ENCODE results near the gene IL36B. TPM values are rescaled to one million over a fixed set of nuclear protein-coding genes. Genes with fewer than 3 reads are reported as not detected.
A peak's percentile ranks its signal among the peaks of the same experiment; 100 is the strongest.

IL36B gene
- total RNA-seq, 2 experiments from 2014 or later: not detected

GRCh38 chr2:113088213-113088992 is 35.7 kb upstream of the IL36B start:
- CTCF ChIA-PET: interaction anchor here (0.6 to 4.2 kb wide), 9 partner anchors 9 to 302 kb away, joined by 3 to 44 read pairs (median 3); no protein-coding TSS in a partner anchor
- Mint-ChIP-seq H3K36me3 (ENCODE audit: low read depth) (no peaks in the 10 kb centered on the region), H3K9me3 (ENCODE audit: insufficient read depth) (no peaks in the 10 kb centered on the region), H3K4me1 (ENCODE audit: low read depth) (peaks cover 1% of the 10 kb centered on the region), H3K4me3 (no peak overlapping the region), H3K27me3 (ENCODE audit: low read depth) (peaks cover 3% of the 10 kb centered on the region), H3K27ac (no peak overlapping the region)
- ATAC-seq: no peak
- POLR2A ChIA-PET: no interaction called here
- DNase-seq: no peak

GRCh38 chr2:113085542-113085941 is 32.9 kb upstream of the IL36B start:
- no peak overlapping the region for H3K4me3 Mint-ChIP-seq
- H3K27me3 Mint-ChIP-seq (ENCODE audit: low read depth): peaks cover 10% of the 10 kb centered on the region
- POLR2A ChIA-PET: no interaction called here
- CTCF ChIA-PET: interaction anchor here (0.8 to 12.0 kb wide), 9 partner anchors 10 to 144 kb away, joined by 3 to 215 read pairs (median 5); partner anchors contain the start of genes IL1F10 and PSD4
- no peaks in the 10 kb centered on the region for H3K36me3 Mint-ChIP-seq (ENCODE audit: low read depth)
- DNase-seq: no peak
- H3K27ac Mint-ChIP-seq: no peak overlapping the region
- peaks cover 1% of the 10 kb centered on the region for H3K4me1 Mint-ChIP-seq (ENCODE audit: low read depth)
- no peaks in the 10 kb centered on the region for H3K9me3 Mint-ChIP-seq (ENCODE audit: insufficient read depth)
- ATAC-seq: no peak

GRCh38 chr2:113084249-113085000 is 31.8 kb upstream of the IL36B start:
- H3K27ac Mint-ChIP-seq: no peak overlapping the region
- CTCF ChIA-PET: interaction anchor here (0.6 to 12.0 kb wide), 12 partner anchors 9 to 1157 kb away, joined by 3 to 215 read pairs (median 4); partner anchors contain the start of genes IL1F10 and PSD4
- no peaks in the 10 kb centered on the region for H3K36me3 Mint-ChIP-seq (ENCODE audit: low read depth)
- no peak overlapping the region for H3K4me3 Mint-ChIP-seq
- no peak for DNase-seq
- POLR2A ChIA-PET: no interaction called here
- peaks cover 10% of the 10 kb centered on the region for H3K27me3 Mint-ChIP-seq (ENCODE audit: low read depth)
- H3K4me1 Mint-ChIP-seq (ENCODE audit: low read depth): peaks cover 1% of the 10 kb centered on the region
- no peaks in the 10 kb centered on the region for H3K9me3 Mint-ChIP-seq (ENCODE audit: insufficient read depth)
- ATAC-seq: peak; percentile 70

DNA sequence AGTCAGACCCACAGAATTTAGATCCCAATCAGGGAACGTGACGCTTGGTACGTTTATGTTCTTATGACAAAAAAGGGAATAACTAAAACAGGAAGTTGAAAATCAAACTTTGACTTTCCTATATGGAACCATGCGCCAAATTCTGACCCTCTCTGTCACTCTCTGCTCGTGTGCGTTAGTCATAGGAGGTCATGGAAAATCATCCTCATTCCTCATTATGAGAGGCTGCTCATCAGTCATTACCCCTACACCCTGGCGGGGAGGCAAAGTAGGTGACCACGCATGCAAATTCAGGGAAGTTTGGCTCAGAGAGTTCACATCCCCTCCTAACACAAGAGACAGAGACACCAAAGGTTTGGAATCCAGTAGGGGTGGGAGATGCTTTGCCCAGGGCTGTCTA is 30.6 kb upstream of the IL36B start:
- ATAC-seq (no peak), DNase-seq (no peak)
- ChIA-PET CTCF (interaction anchor here (1.0 to 12.0 kb wide), 4 partner anchors 39 to 116 kb away, joined by 3 to 215 read pairs (median 10); no protein-coding TSS in a partner anchor), POLR2A (no interaction called here)
- Mint-ChIP-seq H3K27me3 (ENCODE audit: low read depth) (peaks cover 10% of the 10 kb centered on the region), H3K4me1 (ENCODE audit: low read depth) (peaks cover 1% of the 10 kb centered on the region), H3K4me3 (no peak overlapping the region), H3K36me3 (ENCODE audit: low read depth) (no peaks in the 10 kb centered on the region), H3K9me3 (ENCODE audit: insufficient read depth) (no peaks in the 10 kb centered on the region), H3K27ac (no peak overlapping the region)

DNA sequence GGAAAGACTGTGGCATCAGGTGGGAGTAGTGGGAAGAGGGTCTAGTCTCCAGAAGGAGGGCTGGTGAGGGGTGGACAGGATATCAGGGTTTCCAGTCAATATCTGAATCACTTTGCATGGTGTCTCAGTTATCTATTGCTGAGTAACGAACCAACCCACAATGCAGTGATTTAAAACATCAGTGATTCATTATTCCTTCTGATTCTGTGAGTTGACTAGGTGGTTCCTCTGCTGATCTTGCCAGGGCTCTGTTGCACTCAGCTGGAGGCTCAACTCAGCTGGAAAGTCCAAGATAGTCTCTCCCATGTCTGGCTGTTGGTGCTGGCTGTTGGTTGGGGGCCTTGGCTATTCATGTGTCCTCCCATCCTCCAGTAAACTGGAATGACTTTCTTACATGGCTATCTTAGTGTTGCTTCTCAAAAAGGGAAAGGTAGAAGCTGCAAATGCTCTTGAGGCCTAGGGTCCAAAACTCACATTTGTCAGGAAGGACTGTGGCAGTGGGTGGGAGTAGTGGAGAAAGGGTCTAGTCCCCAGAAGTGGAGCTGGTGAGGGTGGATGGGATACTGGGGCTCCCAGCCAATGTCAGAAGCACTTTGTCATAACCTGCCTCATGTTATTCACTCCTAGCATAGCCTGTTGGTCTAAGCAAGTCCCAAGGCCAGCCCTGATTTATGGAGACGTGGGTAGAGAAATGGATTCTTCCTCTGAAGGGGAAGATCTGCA is 29.0 kb upstream of the IL36B start:
- Mint-ChIP-seq H3K27me3 (ENCODE audit: low read depth) (peaks cover 8% of the 10 kb centered on the region), H3K27ac (no peak overlapping the region), H3K4me3 (no peak overlapping the region), H3K36me3 (ENCODE audit: low read depth) (no peaks in the 10 kb centered on the region), H3K4me1 (ENCODE audit: low read depth) (peaks cover 6% of the 10 kb centered on the region), H3K9me3 (ENCODE audit: insufficient read depth) (no peaks in the 10 kb centered on the region)
- ChIA-PET POLR2A (interaction anchor here (0.6 kb wide), 1 partner anchor 35 kb away, joined by 3 read pairs; no protein-coding TSS in a partner anchor), CTCF (interaction anchor here (1.4 to 12.0 kb wide), 5 partner anchors 8 to 309 kb away, joined by 4 to 215 read pairs (median 29); no protein-coding TSS in a partner anchor)
- ATAC-seq (no peak), DNase-seq (no peak)

DNA sequence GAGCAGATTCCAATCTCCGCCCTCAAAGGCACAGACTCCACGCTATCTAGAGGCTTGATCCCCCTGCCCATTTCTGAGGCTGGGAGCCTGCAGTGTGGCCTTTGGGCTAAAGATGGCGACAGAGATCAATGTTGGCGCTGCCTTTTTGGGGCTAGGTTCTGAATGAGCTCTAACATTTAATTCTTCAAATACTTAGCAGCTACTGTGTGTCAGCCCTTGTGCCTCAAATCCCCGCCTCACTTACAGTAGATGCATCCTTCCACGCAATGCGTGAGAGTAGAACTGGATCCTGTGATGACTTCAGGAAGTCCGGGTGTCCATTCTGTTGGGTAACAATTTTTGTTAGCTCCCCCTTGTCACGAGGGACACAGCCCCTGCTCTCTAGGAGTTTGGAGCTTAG is 27.5 kb upstream of the IL36B start:
- Mint-ChIP-seq H3K27ac (no peak overlapping the region), H3K4me1 (ENCODE audit: low read depth) (peaks cover 19% of the 10 kb centered on the region), H3K4me3 (no peak overlapping the region), H3K27me3 (ENCODE audit: low read depth) (peaks cover 8% of the 10 kb centered on the region), H3K36me3 (ENCODE audit: low read depth) (no peaks in the 10 kb centered on the region), H3K9me3 (ENCODE audit: insufficient read depth) (no peaks in the 10 kb centered on the region)
- ATAC-seq: peak; percentile 42
- POLR2A ChIA-PET: interaction anchor here (0.6 to 1.2 kb wide), 2 partner anchors 94 to 96 kb away, joined by 3 to 4 read pairs; partner anchors contain the start of gene PSD4
- CTCF ChIA-PET: interaction anchor here (0.6 to 12.0 kb wide), 62 partner anchors 9 to 362 kb away, joined by 3 to 215 read pairs (median 5); partner anchors contain the start of genes IL1F10 and PSD4
- peak; percentile 61 for DNase-seq

DNA sequence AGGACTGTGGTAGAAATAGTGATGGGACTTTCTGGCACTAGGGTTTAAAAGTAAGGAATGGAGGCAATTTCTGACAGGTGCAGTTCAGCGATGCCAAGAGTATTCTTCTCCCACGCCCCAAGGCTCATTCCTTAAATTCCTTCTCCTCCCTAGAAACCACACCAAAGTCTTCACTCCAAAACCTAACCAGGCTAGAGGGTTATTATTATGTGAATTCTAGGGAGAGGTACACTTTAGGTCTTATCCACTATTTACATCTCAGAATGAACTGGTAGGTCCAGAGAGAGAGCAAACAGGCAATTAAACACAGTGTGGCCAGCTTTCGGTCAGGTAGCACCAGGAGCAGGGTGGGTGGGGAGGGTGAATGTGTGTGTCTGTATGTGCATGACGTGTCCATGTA is 26.5 kb upstream of the IL36B start:
- Mint-ChIP-seq H3K27me3 (ENCODE audit: low read depth) (peaks cover 8% of the 10 kb centered on the region), H3K4me1 (ENCODE audit: low read depth) (peaks cover 28% of the 10 kb centered on the region), H3K27ac (no peak overlapping the region), H3K9me3 (ENCODE audit: insufficient read depth) (no peaks in the 10 kb centered on the region), H3K36me3 (ENCODE audit: low read depth) (no peaks in the 10 kb centered on the region), H3K4me3 (no peak overlapping the region)
- ChIA-PET CTCF (interaction anchor here (1.3 to 12.0 kb wide), 21 partner anchors 10 to 361 kb away, joined by 4 to 215 read pairs (median 9); partner anchors contain the start of genes IL1F10 and PSD4), POLR2A (no interaction called here)
- ATAC-seq (no peak), DNase-seq (no peak)

DNA sequence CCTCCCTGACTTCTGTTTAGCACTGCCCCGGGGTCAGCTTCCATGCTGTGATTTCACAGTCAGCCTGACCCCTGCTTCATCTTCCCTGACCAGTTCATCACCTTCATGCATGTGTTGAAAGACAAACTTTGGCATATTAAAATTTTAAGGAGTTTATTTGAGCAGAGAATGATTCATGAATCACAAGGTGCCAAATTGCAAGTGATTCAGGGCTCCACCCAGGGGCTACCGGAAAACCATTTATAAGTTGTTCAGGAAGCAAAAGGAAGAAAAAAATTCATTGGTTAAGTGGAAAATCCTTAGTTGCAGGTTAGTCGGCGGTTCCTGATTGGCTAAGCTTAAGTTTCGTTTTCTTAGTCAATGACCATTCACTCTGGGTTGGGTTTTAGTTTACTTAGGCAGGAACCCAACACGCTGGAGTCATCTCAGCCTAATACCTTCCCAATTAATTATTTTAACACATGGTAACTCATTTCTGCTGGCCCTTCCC is 25.7 kb upstream of the IL36B start:
- no peak for ATAC-seq
- POLR2A ChIA-PET: interaction anchor here (0.5 kb wide), 1 partner anchor 55 kb away, joined by 5 read pairs; no protein-coding TSS in a partner anchor
- Mint-ChIP-seq H3K9me3 (ENCODE audit: insufficient read depth) (no peaks in the 10 kb centered on the region), H3K27ac (no peak overlapping the region), H3K36me3 (ENCODE audit: low read depth) (no peaks in the 10 kb centered on the region), H3K27me3 (ENCODE audit: low read depth) (peaks cover 8% of the 10 kb centered on the region), H3K4me1 (ENCODE audit: low read depth) (peaks cover 30% of the 10 kb centered on the region), H3K4me3 (no peak overlapping the region)
- CTCF ChIA-PET: interaction anchor here (1.0 to 12.0 kb wide), 7 partner anchors 9 to 170 kb away, joined by 3 to 215 read pairs (median 7); partner anchors contain the start of genes IL1F10 and PSD4
- DNase-seq: no peak

DNA sequence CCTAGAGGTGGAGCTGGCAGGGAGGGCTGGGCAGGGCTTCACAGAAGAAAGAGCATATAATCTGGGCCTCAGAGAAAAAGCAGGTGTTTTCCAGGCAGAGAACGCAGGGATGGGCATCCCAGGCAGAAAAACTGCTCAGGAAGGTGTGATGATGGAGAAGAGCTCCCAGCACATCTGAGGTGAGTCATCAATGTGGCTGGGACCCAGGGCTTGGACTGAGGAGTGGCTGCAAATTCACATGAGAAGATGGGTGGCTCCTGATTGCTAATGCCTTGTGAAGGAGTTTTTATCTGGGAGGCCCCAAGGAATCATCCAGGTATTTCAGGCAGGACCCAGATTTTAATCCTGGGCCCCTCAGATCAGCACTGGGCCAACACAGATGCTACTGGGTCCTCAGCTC is 25.3 kb upstream of the IL36B start:
- Mint-ChIP-seq H3K27me3 (ENCODE audit: low read depth) (peaks cover 4% of the 10 kb centered on the region), H3K27ac (no peak overlapping the region), H3K9me3 (ENCODE audit: insufficient read depth) (no peaks in the 10 kb centered on the region), H3K36me3 (ENCODE audit: low read depth) (no peaks in the 10 kb centered on the region), H3K4me1 (ENCODE audit: low read depth) (peaks cover 30% of the 10 kb centered on the region), H3K4me3 (no peak overlapping the region)
- ChIA-PET CTCF (interaction anchor here (1.0 to 12.0 kb wide), 7 partner anchors 9 to 171 kb away, joined by 3 to 215 read pairs (median 7); partner anchors contain the start of genes IL1F10 and PSD4), POLR2A (interaction anchor here (0.5 kb wide), 1 partner anchor 55 kb away, joined by 5 read pairs; no protein-coding TSS in a partner anchor)
- DNase-seq (no peak), ATAC-seq (no peak)

GRCh38 chr2:113076954-113077669 is 24.4 kb upstream of the IL36B start:
- ChIA-PET POLR2A (no interaction called here), CTCF (interaction anchor here (0.7 to 12.0 kb wide), 11 partner anchors 12 to 172 kb away, joined by 3 to 215 read pairs (median 4); partner anchors contain the start of gene PSD4)
- Mint-ChIP-seq H3K4me3 (no peak overlapping the region), H3K27ac (no peak overlapping the region), H3K27me3 (ENCODE audit: low read depth) (peaks cover 4% of the 10 kb centered on the region), H3K36me3 (ENCODE audit: low read depth) (no peaks in the 10 kb centered on the region), H3K4me1 (ENCODE audit: low read depth) (peaks cover 30% of the 10 kb centered on the region), H3K9me3 (ENCODE audit: insufficient read depth) (no peaks in the 10 kb centered on the region)
- DNase-seq: no peak
- no peak for ATAC-seq

Data from activated CD8-positive, alpha-beta T cell treated with anti-CD3 and anti-CD28 coated beads, Interleukin-2, amount 10 ng/mL, durations not matched to agents 7 days and 5 days (primary cell).